Measurements from ENCODE around the gene TBC1D5.
"Not testable (repeated sequence)": the region's sequence is repeated elsewhere in the genome, so short reads cannot be mapped to it uniquely, and the experiment has no call there.

Gene TBC1D5

DNA sequence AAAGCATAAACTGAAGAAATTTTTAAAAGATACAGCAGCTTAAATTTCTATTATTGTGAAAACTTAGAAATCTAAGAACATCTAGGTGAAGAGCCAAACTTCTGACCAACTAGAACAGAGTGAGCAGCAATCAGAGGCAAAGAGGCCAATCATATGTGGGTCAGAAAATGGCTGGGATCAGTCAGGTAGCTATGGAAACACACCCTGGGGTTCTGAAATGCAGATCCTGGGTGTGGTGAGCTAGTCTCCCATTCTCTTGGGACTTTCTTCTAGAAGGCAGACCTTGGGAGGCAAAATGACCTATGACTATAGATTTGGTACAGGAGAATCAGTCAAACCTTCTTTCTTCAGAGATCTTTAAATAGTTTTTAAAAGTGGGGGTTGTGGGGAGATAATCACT is 385.8 kb downstream of the TBC1D5 start:
- TF ChIP-seq, protein P1, sequence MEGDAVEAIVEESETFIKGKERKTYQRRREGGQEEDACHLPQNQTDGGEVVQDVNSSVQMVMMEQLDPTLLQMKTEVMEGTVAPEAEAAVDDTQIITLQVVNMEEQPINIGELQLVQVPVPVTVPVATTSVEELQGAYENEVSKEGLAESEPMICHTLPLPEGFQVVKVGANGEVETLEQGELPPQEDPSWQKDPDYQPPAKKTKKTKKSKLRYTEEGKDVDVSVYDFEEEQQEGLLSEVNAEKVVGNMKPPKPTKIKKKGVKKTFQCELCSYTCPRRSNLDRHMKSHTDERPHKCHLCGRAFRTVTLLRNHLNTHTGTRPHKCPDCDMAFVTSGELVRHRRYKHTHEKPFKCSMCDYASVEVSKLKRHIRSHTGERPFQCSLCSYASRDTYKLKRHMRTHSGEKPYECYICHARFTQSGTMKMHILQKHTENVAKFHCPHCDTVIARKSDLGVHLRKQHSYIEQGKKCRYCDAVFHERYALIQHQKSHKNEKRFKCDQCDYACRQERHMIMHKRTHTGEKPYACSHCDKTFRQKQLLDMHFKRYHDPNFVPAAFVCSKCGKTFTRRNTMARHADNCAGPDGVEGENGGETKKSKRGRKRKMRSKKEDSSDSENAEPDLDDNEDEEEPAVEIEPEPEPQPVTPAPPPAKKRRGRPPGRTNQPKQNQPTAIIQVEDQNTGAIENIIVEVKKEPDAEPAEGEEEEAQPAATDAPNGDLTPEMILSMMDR (conservative IDR thresholded peaks at IDR 0.05; ENCODE audit: low read length): no peak
- DNase-seq (ENCODE audit: low read depth): no peak
- no peak overlapping the region for H3K4me3 ChIP-seq (ENCODE audit: low read length)

DNA sequence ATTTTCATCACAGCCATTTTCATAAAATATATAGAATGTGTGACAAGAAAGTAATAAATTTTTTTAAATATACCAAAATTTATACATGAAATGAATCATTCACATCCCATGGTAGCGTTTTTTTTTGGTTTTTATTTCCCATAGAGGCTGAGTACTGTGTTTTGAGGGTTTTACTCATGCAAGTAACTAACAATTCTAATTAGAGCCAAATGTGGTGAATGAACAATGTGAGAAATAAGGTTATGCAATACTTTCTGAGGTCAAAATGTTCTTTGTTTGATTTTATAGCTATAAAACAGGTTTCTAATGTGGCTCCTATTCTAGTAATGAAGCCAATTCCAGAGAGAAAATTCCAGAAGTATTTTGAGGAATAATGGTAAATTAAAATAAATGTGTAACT is 386.8 kb downstream of the TBC1D5 start:
- H3K4me3 ChIP-seq (ENCODE audit: low read length): no peak overlapping the region
- TF ChIP-seq, protein P1 (conservative IDR thresholded peaks at IDR 0.05; ENCODE audit: low read length): no peak

DNA sequence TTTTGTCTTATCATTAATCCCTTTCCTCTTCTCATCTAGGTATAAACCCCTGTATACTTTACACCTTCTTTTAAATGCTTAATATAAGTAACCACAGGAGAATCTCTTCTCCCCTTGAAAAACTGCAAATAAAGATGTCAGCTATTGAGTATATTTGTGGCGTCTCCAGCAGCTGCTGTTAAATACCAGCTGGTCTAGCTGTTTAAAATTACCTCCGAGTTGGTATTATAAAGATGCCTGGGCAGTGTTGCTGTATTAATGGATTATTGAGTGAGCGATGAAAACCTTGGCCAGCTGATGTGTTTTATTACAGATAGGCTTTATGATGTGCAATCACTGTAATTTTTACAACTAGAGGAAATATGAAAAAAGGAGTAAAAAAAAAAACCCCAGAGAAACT is 388.1 kb downstream of the TBC1D5 start:
- DNase-seq (ENCODE audit: low read depth): no peak
- H3K4me3 ChIP-seq (ENCODE audit: low read length): no peak overlapping the region
- TF ChIP-seq, protein P1 (conservative IDR thresholded peaks at IDR 0.05; ENCODE audit: low read length): no peak

More for the DNA sequence above, 386.8 kb downstream of the TBC1D5 start:
- DNase-seq (ENCODE audit: low read depth): peak; percentile 84

DNA sequence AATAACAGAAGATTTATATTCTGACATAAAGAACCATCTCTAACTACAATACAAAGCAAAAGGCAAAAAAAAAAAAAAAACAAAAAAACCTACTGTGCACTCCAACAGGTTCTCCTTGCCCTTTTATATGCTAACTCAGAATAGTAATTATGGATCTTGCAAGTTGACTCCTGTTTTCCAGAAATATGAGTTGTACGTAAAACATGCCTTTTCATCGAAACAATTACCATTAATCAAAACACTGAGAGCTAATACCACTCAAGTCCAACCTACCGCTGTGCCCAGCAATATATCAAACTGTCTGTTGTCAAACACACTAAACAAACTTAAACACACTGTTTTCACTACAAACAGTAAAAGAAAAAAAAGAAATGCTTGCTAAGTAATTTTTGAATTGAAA is 389.8 kb downstream of the TBC1D5 start:
- DNase-seq (ENCODE audit: low read depth): no peak
- H3K4me3 ChIP-seq (ENCODE audit: low read length): no peak overlapping the region
- TF ChIP-seq, protein P1 (conservative IDR thresholded peaks at IDR 0.05; ENCODE audit: low read length): no peak

DNA sequence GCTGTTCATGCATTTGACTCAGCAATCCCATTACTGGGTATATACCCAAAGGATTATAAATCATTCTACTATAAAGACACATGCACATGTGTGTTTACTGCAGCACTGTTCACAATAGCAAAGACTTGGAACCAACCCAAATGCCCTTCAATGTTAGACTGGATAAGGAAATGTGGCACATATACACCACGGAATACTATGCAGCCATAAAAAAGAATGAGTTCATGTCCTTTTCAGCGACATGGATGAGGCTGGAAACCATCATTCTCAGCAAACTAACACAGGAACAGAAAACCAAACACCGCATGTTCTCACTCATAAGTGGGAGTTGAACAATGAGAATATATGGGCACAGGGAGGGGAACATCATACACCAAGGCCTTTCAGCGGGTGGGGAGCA is 391.2 kb downstream of the TBC1D5 start:
- H3K4me3 ChIP-seq (ENCODE audit: low read length): not testable (repeated sequence)

DNA sequence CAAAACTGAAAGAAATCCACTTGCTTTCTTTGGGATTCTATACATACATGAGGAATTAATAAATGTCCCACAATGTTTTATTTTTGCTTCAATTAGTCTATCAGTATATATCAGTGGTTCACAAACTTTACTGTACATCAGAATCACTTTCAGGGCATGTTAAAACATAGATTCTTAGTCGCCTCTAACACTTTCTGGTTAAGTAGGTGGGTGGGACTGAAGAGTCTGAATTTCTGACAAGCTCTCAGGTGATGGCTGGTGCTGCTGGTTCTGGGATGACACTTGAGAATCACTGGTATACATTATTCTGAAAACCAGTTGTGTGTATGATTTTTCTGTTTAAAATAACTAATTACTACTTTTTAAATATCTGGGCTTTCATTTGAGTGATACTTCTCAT is 393.3 kb downstream of the TBC1D5 start:
- H3K4me3 ChIP-seq (ENCODE audit: low read length): no peak overlapping the region
- TF ChIP-seq, protein P1 (conservative IDR thresholded peaks at IDR 0.05; ENCODE audit: low read length): no peak
- DNase-seq (ENCODE audit: low read depth): no peak

More for the DNA sequence above, 391.2 kb downstream of the TBC1D5 start:
- DNase-seq (ENCODE audit: low read depth): not testable (repeated sequence)

DNA sequence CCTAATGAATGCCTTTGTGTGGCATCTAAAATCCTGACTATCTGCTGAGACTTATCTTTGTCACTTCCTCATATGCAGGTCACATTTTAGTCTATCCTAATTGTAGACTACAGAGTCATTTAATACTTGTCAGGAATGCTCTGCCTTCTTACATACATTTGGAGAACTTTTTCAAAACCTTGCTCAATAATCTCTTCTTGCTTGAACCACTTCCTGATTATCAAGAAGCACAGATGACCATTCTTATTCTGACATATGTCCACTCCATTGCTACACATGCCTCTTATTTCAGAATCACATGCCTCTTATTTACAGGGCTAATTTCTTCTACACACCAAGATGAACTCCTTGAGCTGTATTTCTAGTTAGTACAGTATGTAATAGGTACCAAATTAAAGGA is 400.3 kb downstream of the TBC1D5 start:
- no peak overlapping the region for H3K4me3 ChIP-seq (ENCODE audit: low read length)
- TF ChIP-seq, protein P1 (conservative IDR thresholded peaks at IDR 0.05; ENCODE audit: low read length): no peak
- DNase-seq (ENCODE audit: low read depth): no peak

DNA sequence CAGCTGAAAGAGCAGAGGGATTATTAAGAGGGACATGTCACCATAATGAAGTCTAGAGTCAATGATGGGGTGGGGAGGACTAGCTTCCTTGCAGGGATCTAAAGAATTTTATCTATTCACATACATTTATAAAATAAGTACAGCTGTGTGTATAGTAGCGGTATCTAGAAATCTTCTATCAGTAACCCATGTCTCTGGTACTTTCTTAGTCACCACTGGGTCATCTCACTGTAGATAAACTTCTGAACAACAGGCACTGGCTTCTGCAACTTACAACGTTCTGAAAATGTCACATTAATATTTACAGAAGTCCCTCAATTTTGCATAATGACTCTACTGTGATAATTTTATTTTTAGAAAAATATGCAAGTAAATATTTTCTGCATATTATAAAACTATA is 401.7 kb downstream of the TBC1D5 start:
- no peak overlapping the region for H3K4me3 ChIP-seq (ENCODE audit: low read length)
- TF ChIP-seq, protein P1 (conservative IDR thresholded peaks at IDR 0.05; ENCODE audit: low read length): no peak
- no peak for DNase-seq (ENCODE audit: low read depth)

Data from AG10803 (cell line).